ENCODE data around the gene TBCCD1.
"Not testable (repeated sequence)": the region's sequence is repeated elsewhere in the genome, so short reads cannot be mapped to it uniquely, and the experiment has no call there.

TBCCD1 gene

DNA sequence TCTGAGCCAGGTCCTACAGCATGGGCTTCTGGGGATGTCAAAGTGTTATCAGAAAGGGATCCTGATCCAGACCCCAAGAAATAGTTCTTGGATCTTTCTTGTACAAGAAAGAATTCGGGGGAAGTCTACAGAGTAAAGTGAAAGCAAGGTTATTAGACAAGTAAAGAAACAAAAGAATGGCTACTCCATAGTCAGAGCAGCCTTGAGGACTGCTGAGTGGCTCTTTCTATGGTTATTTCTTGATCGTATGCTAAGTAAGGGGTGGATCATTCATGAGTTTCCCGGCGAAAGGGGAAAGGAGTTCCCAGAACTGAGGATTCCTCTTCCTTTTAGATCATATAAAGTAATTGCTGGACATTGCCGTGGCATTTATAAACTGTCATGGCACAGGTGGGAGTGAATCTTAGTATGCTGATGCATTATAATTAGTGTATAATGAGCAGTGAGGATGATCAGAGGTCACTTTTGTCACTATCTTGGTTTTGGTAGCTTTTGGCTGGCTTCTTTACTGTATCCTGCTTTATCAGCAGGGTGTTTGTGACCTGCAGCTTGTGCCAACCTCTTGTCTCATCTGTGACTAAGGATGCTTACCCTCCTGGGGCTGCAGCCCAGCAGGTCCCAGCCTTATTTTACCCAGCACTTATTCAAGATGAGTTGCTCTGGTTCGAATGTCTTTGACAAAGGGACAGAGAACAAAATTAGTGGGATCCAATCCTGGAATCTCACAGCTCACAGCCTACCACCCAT, 64.0 kb downstream of the TBCCD1 start:
- no peaks in the 10 kb centered on the region for H3K9me2 ChIP-seq (ENCODE audit: low read depth, low read length)
- H3K4me3 ChIP-seq (ENCODE audit: low read depth, low read length, poor library complexity, severe bottlenecking), result no peak overlapping the region
- no peak overlapping the region for H3K27ac ChIP-seq (ENCODE audit: low read depth, low read length, poor library complexity, severe bottlenecking)
- H3K4me2 ChIP-seq (ENCODE audit: low read length), result no peak overlapping the region
- no peak overlapping the region for H3K9ac ChIP-seq (ENCODE audit: low read length)
- H3F3A ChIP-seq (ENCODE audit: insufficient read depth, low read length), result no peaks in the 10 kb centered on the region
- no peak overlapping the region for H2AFZ ChIP-seq (ENCODE audit: low read length)
- H3K27me3 ChIP-seq (ENCODE audit: insufficient read depth, low read length), result peaks cover 3% of the 10 kb centered on the region; the same call in 1 of the 2 replicates
- H3K36me3 ChIP-seq (ENCODE audit: insufficient read depth, low read length), result no peaks in the 10 kb centered on the region
- no peaks in the 10 kb centered on the region for H3K4me1 ChIP-seq (ENCODE audit: insufficient read depth, low read length, severe bottlenecking)
- H3K9me3 ChIP-seq (ENCODE audit: low read length), result no peaks in the 10 kb centered on the region
- TF ChIP-seq, protein P1, sequence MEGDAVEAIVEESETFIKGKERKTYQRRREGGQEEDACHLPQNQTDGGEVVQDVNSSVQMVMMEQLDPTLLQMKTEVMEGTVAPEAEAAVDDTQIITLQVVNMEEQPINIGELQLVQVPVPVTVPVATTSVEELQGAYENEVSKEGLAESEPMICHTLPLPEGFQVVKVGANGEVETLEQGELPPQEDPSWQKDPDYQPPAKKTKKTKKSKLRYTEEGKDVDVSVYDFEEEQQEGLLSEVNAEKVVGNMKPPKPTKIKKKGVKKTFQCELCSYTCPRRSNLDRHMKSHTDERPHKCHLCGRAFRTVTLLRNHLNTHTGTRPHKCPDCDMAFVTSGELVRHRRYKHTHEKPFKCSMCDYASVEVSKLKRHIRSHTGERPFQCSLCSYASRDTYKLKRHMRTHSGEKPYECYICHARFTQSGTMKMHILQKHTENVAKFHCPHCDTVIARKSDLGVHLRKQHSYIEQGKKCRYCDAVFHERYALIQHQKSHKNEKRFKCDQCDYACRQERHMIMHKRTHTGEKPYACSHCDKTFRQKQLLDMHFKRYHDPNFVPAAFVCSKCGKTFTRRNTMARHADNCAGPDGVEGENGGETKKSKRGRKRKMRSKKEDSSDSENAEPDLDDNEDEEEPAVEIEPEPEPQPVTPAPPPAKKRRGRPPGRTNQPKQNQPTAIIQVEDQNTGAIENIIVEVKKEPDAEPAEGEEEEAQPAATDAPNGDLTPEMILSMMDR (IDR thresholded peaks at IDR 0.05; ENCODE audit: low read length), result no peak
- TF ChIP-seq EZH2 (IDR thresholded peaks at IDR 0.05; ENCODE audit: borderline replicate concordance, low read length), result no peak
- no peaks in the 10 kb centered on the region for H3K79me2 ChIP-seq (ENCODE audit: insufficient read depth, low read length)
- no peaks in the 10 kb centered on the region for H4K20me1 ChIP-seq (ENCODE audit: insufficient read depth, low read length)

DNA sequence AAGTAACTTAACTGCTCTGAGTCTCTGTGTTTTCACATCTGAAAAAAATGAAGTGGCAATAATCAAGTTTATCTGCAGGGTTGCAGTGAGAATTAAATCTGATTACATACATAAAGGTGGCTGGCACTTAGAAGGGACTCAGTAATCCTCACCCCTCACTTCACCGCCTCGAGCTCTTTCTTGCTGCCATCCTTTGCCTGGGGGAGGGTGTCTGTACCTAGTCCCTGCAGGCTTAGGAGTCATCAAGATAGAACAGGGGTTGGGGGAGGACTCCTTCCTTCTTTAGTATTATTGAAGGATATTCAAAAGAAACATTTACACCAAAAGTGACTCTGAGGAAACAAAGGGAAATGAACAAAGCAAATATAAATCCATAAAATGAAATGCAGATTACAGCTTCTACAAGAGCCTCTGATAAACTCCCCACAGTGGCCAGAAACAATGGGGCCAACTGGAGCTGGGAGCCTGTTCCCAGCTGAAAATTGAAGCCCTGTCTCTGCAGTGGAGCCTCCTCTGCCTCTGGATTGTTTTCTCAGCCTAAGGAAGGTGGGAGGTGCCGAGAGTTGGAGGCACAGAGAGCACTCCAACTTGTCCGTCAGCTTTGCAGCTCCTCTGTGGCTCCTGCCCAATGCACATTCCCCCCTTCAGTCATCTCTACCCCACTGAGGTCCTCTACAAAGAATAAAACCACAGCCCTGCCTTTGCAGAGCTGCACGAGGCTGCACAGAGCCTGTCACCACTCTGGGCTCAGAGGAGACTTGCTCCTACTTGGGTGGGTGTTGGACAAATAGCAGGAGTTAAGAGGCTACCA, 64.8 kb downstream of the TBCCD1 start:
- Histone ChIP-seq H3K27me3 (ENCODE audit: insufficient read depth, low read length) (no peaks in the 10 kb centered on the region; the same call in 1 of the 2 replicates), H3K4me1 (ENCODE audit: insufficient read depth, low read length, severe bottlenecking) (no peaks in the 10 kb centered on the region), H3K4me3 (ENCODE audit: low read depth, low read length, poor library complexity, severe bottlenecking) (no peak overlapping the region), H3K36me3 (ENCODE audit: insufficient read depth, low read length) (no peaks in the 10 kb centered on the region), H4K20me1 (ENCODE audit: insufficient read depth, low read length) (no peaks in the 10 kb centered on the region), H3K9me2 (ENCODE audit: low read depth, low read length) (no peaks in the 10 kb centered on the region), H3F3A (ENCODE audit: insufficient read depth, low read length) (no peaks in the 10 kb centered on the region), H2AFZ (ENCODE audit: low read length) (no peak overlapping the region), H3K9ac (ENCODE audit: low read length) (no peak overlapping the region), H3K9me3 (ENCODE audit: low read length) (no peaks in the 10 kb centered on the region), H3K27ac (ENCODE audit: low read depth, low read length, poor library complexity, severe bottlenecking) (no peak overlapping the region), H3K79me2 (ENCODE audit: insufficient read depth, low read length) (no peaks in the 10 kb centered on the region), H3K4me2 (ENCODE audit: low read length) (no peak overlapping the region)
- TF ChIP-seq EZH2 (IDR thresholded peaks at IDR 0.05; ENCODE audit: borderline replicate concordance, low read length), result no peak
- TF ChIP-seq, protein P1 (IDR thresholded peaks at IDR 0.05; ENCODE audit: low read length), result no peak

DNA sequence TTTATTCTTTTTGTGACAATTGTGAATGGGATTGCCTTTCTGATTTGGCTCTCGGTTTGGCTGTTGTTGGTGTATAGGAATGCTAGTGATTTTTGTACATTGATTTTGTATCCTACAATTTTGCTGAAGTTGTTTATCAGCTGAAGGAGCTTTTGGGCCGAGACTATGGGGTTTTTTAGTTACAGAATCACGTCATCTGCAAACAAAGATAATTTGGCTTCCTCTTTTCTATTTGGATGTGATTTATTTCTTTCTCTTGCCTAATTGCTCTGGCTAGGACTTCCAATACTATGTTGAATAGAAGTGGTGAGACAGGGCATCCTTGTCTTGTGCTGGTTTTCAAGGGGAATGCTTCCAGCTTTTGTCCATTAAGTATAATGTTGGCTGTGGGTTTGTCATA, 67.2 kb downstream of the TBCCD1 start:
- not testable (repeated sequence) for H3K9ac ChIP-seq (ENCODE audit: low read length); H3K4me1 ChIP-seq (ENCODE audit: insufficient read depth, low read length, severe bottlenecking); H3K27me3 ChIP-seq (ENCODE audit: insufficient read depth, low read length); H3K79me2 ChIP-seq (ENCODE audit: insufficient read depth, low read length); H2AFZ ChIP-seq (ENCODE audit: low read length); H3K36me3 ChIP-seq (ENCODE audit: insufficient read depth, low read length); H3K27ac ChIP-seq (ENCODE audit: low read depth, low read length, poor library complexity, severe bottlenecking); H4K20me1 ChIP-seq (ENCODE audit: insufficient read depth, low read length); H3K4me3 ChIP-seq (ENCODE audit: low read depth, low read length, poor library complexity, severe bottlenecking); H3K4me2 ChIP-seq (ENCODE audit: low read length); H3F3A ChIP-seq (ENCODE audit: insufficient read depth, low read length); H3K9me3 ChIP-seq (ENCODE audit: low read length); H3K9me2 ChIP-seq (ENCODE audit: low read depth, low read length)

DNA sequence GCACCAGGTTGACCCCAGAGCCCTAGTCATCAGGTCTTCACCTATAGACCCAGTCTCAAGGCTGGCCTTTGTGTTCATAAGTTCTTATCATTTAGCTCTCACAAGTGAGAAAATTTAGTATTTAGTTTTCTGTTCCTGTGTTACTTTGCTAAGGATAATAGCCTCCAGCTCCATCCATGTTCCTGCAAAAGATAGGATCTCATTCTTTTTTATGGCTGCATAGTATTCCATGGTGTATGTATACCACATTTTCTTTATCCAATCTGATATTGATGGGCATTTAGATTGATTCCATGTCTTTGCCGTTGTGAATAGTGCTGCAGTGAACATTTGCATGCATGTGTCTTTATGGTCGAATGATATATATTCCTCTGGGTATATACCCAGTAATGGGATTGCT, 69.1 kb downstream of the TBCCD1 start:
- H3K4me3 ChIP-seq (ENCODE audit: low read depth, low read length, poor library complexity, severe bottlenecking); H3K79me2 ChIP-seq (ENCODE audit: insufficient read depth, low read length); H3K9me3 ChIP-seq (ENCODE audit: low read length); H3K9me2 ChIP-seq (ENCODE audit: low read depth, low read length); H2AFZ ChIP-seq (ENCODE audit: low read length); H3K4me1 ChIP-seq (ENCODE audit: insufficient read depth, low read length, severe bottlenecking); H3K4me2 ChIP-seq (ENCODE audit: low read length); H3K9ac ChIP-seq (ENCODE audit: low read length); H3K36me3 ChIP-seq (ENCODE audit: insufficient read depth, low read length); H3F3A ChIP-seq (ENCODE audit: insufficient read depth, low read length); H3K27ac ChIP-seq (ENCODE audit: low read depth, low read length, poor library complexity, severe bottlenecking); H3K27me3 ChIP-seq (ENCODE audit: insufficient read depth, low read length); H4K20me1 ChIP-seq (ENCODE audit: insufficient read depth, low read length): not testable (repeated sequence)

Measured in OCI-LY1 (cell line).